ENCODE results near the gene GRHL3. TPM values are rescaled to one million over a fixed set of nuclear protein-coding genes. Genes with fewer than 3 reads are reported as not detected.

GRHL3 gene
- total and polyA plus RNA-seq, 10 of the 15 experiments (the other 5 are each of a cell fraction or from before 2014, with no cell fraction given), result 0.07 to 0.87 (median 0.34) TPM

GRCh38 chr1:24347159-24347934 is 28.2 kb downstream of the GRHL3 start:
- H3K4me2 ChIP-seq (ENCODE audit: control insufficient read depth, insufficient read depth), result no peak overlapping the region
- FAIRE-seq, result no peak
- no peak overlapping the region for H3K4me3 ChIP-seq
- no peak for DNase-seq (ENCODE audit: low read depth, low spot score)
- no peak overlapping the region for H3K9ac ChIP-seq (ENCODE audit: control insufficient read depth, insufficient read depth, low read length)
- peaks cover 17% of the 10 kb centered on the region for H3K4me1 ChIP-seq (ENCODE audit: control insufficient read depth, insufficient read depth, low read length)
- ChIA-PET CTCF (interaction anchor here (0.6 kb wide), 2 partner anchors 145 to 360 kb away, joined by 3 read pairs; no protein-coding TSS in a partner anchor), RAD21 (ENCODE audit: unreplicated experiment) (no interaction called here), SMC1A (ENCODE audit: uncharacterized antibody, unreplicated experiment) (no interaction called here), POLR2A (interaction anchor here (0.6 kb wide), 1 partner anchor 197 kb away, joined by 3 read pairs; no protein-coding TSS in a partner anchor)
- BruUV-seq (replicated peaks), result no TSS peak
- in situ Hi-C loops (cut with MboI), result no loop called here
- no peaks in the 10 kb centered on the region for H3K79me2 ChIP-seq (ENCODE audit: control insufficient read depth, insufficient read depth, low read length)
- H3K27ac ChIP-seq (ENCODE audit: control insufficient read depth, insufficient read depth), result no peak overlapping the region
- H3K9me3 ChIP-seq (replicated peaks; ENCODE audit: control insufficient read depth, insufficient read depth, low read length), result no peaks in the 10 kb centered on the region
- intact Hi-C loops (cut with micrococcal nuclease; ENCODE audit: unreplicated experiment), result no loop called here
- ATAC-seq, result no peak
- WGBS (ENCODE audit: insufficient coverage, insufficient replicate concordance, low lambda C conversion rate, missing lambda C conversion rate), result 60% methylated on average over 17 of the region's 19 CpGs
- H2AFZ ChIP-seq (ENCODE audit: control insufficient read depth, low read depth, low read length), result no peak overlapping the region
- no peaks in the 10 kb centered on the region for H3K36me3 ChIP-seq (ENCODE audit: control insufficient read depth in 2 of 2, insufficient read depth in 2 of 2, low read length in 1 of 2)
- no peaks in the 10 kb centered on the region; a peak in 3 of 4 replicates for H3K27me3 ChIP-seq (replicated peaks in 1 of 2; ENCODE audit: control insufficient read depth in 2 of 2, insufficient read depth in 2 of 2, low read length in 1 of 2)
- H4K20me1 ChIP-seq (ENCODE audit: control insufficient read depth, insufficient read depth), result peaks cover under 1% of the 10 kb centered on the region; the same call in 1 of the 2 replicates
- TF ChIP-seq ESRRA (IDR thresholded peaks at IDR 0.05; ENCODE audit: low read length), result no peak
- TF ChIP-seq TCF12 (IDR thresholded peaks at IDR 0.05; ENCODE audit: low read depth, low read length), result no peak
- no peak for TF ChIP-seq MTA2 (IDR thresholded peaks at IDR 0.05; ENCODE audit: low read depth)
- TF ChIP-seq, protein P1, sequence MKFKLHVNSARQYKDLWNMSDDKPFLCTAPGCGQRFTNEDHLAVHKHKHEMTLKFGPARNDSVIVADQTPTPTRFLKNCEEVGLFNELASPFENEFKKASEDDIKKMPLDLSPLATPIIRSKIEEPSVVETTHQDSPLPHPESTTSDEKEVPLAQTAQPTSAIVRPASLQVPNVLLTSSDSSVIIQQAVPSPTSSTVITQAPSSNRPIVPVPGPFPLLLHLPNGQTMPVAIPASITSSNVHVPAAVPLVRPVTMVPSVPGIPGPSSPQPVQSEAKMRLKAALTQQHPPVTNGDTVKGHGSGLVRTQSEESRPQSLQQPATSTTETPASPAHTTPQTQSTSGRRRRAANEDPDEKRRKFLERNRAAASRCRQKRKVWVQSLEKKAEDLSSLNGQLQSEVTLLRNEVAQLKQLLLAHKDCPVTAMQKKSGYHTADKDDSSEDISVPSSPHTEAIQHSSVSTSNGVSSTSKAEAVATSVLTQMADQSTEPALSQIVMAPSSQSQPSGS (IDR thresholded peaks at IDR 0.05; ENCODE audit: low read length), result no peak
- no peak for TF ChIP-seq FOXK2 (IDR thresholded peaks at IDR 0.05)
- TF ChIP-seq NRF1 (conservative IDR thresholded peaks at IDR 0.05; ENCODE audit: low read depth, low read length), result no peak
- no peak for TF ChIP-seq SMAD1 (IDR thresholded peaks at IDR 0.05; ENCODE audit: low read depth, partially characterized antibody)
- no peak for TF ChIP-seq SMARCA5 (IDR thresholded peaks at IDR 0.05)
- no peak for TF ChIP-seq USF2 (IDR thresholded peaks at IDR 0.05; ENCODE audit: borderline replicate concordance, low read depth, low read length)
- no peak for TF ChIP-seq ZNF274 (IDR thresholded peaks at IDR 0.05; ENCODE audit: insufficient read depth, insufficient read length)
- no peak for TF ChIP-seq NR2C2 (IDR thresholded peaks at IDR 0.05; ENCODE audit: borderline replicate concordance, control insufficient read depth, insufficient read length, low read depth)
- no peak for TF ChIP-seq PBX3 (IDR thresholded peaks at IDR 0.05; ENCODE audit: insufficient replicate concordance, low read depth, low read length)
- TF ChIP-seq NFIC (IDR thresholded peaks at IDR 0.05; ENCODE audit: low read depth, low read length), result no peak
- TF ChIP-seq PAX8 (IDR thresholded peaks at IDR 0.05), result no peak
- TF ChIP-seq ZBTB40 (IDR thresholded peaks at IDR 0.05; ENCODE audit: borderline replicate concordance), result no peak
- no peak for TF ChIP-seq ETV6 (conservative IDR thresholded peaks at IDR 0.05 in 1 of 2, IDR thresholded peaks at IDR 0.05 in 1 of 2; ENCODE audit: borderline replicate concordance in 1 of 2, low read depth in 1 of 2)
